ENCODE measurements around the gene MVB12A. TPM values are rescaled to one million over a fixed set of nuclear protein-coding genes. Genes with fewer than 3 reads are reported as not detected.

The MVB12A gene
- total and polyA plus RNA-seq, 9 of the 15 experiments (the other 6 are each of a cell fraction or from before 2014, with no cell fraction given) = 1.2 to 46.2 (median 22.4) TPM

GRCh38 chr19:17457616-17458015 is 37.8 kb downstream of the MVB12A start:
- no peak for ATAC-seq
- in situ Hi-C loops (cut with MboI) = no loop called here
- H3K4me1 ChIP-seq (replicated peaks in 1 of 2; ENCODE audit: control insufficient read depth in 2 of 2, insufficient read depth in 2 of 2, low read length in 2 of 2) = peaks cover 0 to 19% of the 10 kb centered on the region in 2 experiments; a peak in 3 of 5 replicates
- H3K79me2 ChIP-seq (ENCODE audit: control insufficient read depth, insufficient read depth, low read length) = no peaks in the 10 kb centered on the region
- H3K9me3 ChIP-seq (replicated peaks; ENCODE audit: control insufficient read depth, insufficient read depth, low read depth, low read length) = no peaks in the 10 kb centered on the region
- FAIRE-seq = peak; percentile 58
- no TSS peak for BruUV-seq (replicated peaks)
- H2AFZ ChIP-seq (ENCODE audit: low read depth, low read length) = 0 out of 2 replicates have a peak overlapping the region, but pooled peaks have one; percentile 28
- ChIA-PET POLR2A (no interaction called here), CTCF (ENCODE audit: low intra/inter-chr PET ratio) (no interaction called here)
- H3K4me2 ChIP-seq (ENCODE audit: insufficient read depth, low read length) = no peak overlapping the region
- intact Hi-C loops (cut with micrococcal nuclease) = loop anchor here (10.0 kb wide), 1 partner anchor 217 kb away; no protein-coding TSS in a partner anchor
- peaks cover 5 to 25% of the 10 kb centered on the region in 2 experiments; a peak in 4 of 5 replicates for H3K27me3 ChIP-seq (ENCODE audit: control insufficient read depth in 2 of 2, insufficient read depth in 2 of 2, low read length in 2 of 2)
- H3K36me3 ChIP-seq (ENCODE audit: control insufficient read depth, insufficient read depth, low read length) = no peaks in the 10 kb centered on the region
- DNase-seq (ENCODE audit: extremely low read depth in 1 of 4, low spot score in 3 of 4) = no peak
- H3K9ac ChIP-seq (ENCODE audit: insufficient read depth in 1 of 2, low read depth in 2 of 2, low read length in 2 of 2) = peak overlapping the region in 1 of 2 experiments; percentile 4; a peak in 1 of 4 replicates
- no peaks in the 10 kb centered on the region for H4K20me1 ChIP-seq (replicated peaks; ENCODE audit: control insufficient read depth, insufficient read depth, low read length)
- no peaks in the 10 kb centered on the region for H3K9me1 ChIP-seq (ENCODE audit: control insufficient read depth, insufficient read depth, low read length)
- no peak overlapping the region for H3K27ac ChIP-seq (ENCODE audit: extremely low read depth, low read depth, low read length)
- WGBS (ENCODE audit: insufficient coverage, low coverage, missing lambda C conversion rate) = 5% methylated on average over 6 of the region's 6 CpGs
- no peak for TF ChIP-seq FIP1L1 (IDR thresholded peaks at IDR 0.05; ENCODE audit: low read depth, low read length, poor library complexity, severe bottlenecking)
- no peak overlapping the region for H3K4me3 ChIP-seq

GRCh38 chr19:17458970-17459369 is 39.1 kb downstream of the MVB12A start:
- no TSS peak for BruUV-seq (replicated peaks)
- no peaks in the 10 kb centered on the region for H3K36me3 ChIP-seq (ENCODE audit: control insufficient read depth, insufficient read depth, low read length)
- POLR2A ChIA-PET = no interaction called here
- 10% methylated on average over 3 of the region's 3 CpGs for WGBS (ENCODE audit: insufficient coverage, low coverage, missing lambda C conversion rate)
- H3K9ac ChIP-seq (ENCODE audit: insufficient read depth in 1 of 2, low read depth in 2 of 2, low read length in 2 of 2) = no peak overlapping the region
- TF ChIP-seq MCM2 (IDR thresholded peaks at IDR 0.05; ENCODE audit: low read depth) (no peak), ZBTB5 (IDR thresholded peaks at IDR 0.05) (no peak), RBM25 (IDR thresholded peaks at IDR 0.05; ENCODE audit: low read depth, low read length, severe bottlenecking) (peak; percentile 37), MEIS2 (IDR thresholded peaks at IDR 0.05; ENCODE audit: partially characterized antibody) (peak; percentile 18), ZFP36 (IDR thresholded peaks at IDR 0.05; ENCODE audit: low read depth, low read length, partially characterized antibody) (peak; percentile 11), EGR1 (conservative IDR thresholded peaks at IDR 0.05) (0 out of 2 replicates have a peak, but pooled peaks have one; percentile 3), ZNF75A (CRISPR knock-in tag; IDR thresholded peaks at IDR 0.05) (no peak), ARID2 (IDR thresholded peaks at IDR 0.05) (no peak)
- H3K9me3 ChIP-seq (replicated peaks; ENCODE audit: control insufficient read depth, insufficient read depth, low read depth, low read length) = no peaks in the 10 kb centered on the region
- CTCF ChIA-PET (ENCODE audit: low intra/inter-chr PET ratio) = no interaction called here
- H3K4me1 ChIP-seq (replicated peaks in 1 of 2; ENCODE audit: control insufficient read depth in 2 of 2, insufficient read depth in 2 of 2, low read length in 2 of 2) = peaks cover 0 to 16% of the 10 kb centered on the region in 2 experiments; a peak in 3 of 5 replicates
- no peak overlapping the region for H3K4me2 ChIP-seq (ENCODE audit: insufficient read depth, low read length)
- intact Hi-C loops (cut with micrococcal nuclease) (loop anchor here (10.0 kb wide), 1 partner anchor 216 kb away; no protein-coding TSS in a partner anchor), in situ Hi-C loops (cut with MboI) (no loop called here)
- peaks cover 5 to 32% of the 10 kb centered on the region in 2 experiments; a peak in 4 of 5 replicates for H3K27me3 ChIP-seq (ENCODE audit: control insufficient read depth in 2 of 2, insufficient read depth in 2 of 2, low read length in 2 of 2)
- DNase-seq (ENCODE audit: extremely low read depth in 1 of 4, low spot score in 3 of 4) (no peak), FAIRE-seq (peak; percentile 32), ATAC-seq (no peak)
- H2AFZ ChIP-seq (ENCODE audit: low read depth, low read length) = no peak overlapping the region
- no peak overlapping the region for H3K27ac ChIP-seq (ENCODE audit: extremely low read depth, low read depth, low read length)
- H4K20me1 ChIP-seq (replicated peaks; ENCODE audit: control insufficient read depth, insufficient read depth, low read length) = no peaks in the 10 kb centered on the region
- no peaks in the 10 kb centered on the region for H3K9me1 ChIP-seq (ENCODE audit: control insufficient read depth, insufficient read depth, low read length)
- H3K4me3 ChIP-seq = no peak overlapping the region
- no peaks in the 10 kb centered on the region for H3K79me2 ChIP-seq (ENCODE audit: control insufficient read depth, insufficient read depth, low read length)
